Neural crest cell (in vitro differentiated cells): ENCODE results near the gene RDH11. TPM values are rescaled to one million over a fixed set of nuclear protein-coding genes. Genes with fewer than 3 reads are reported as not detected.

Source experiments
- DNase-seq: peaks from one replicate; pipeline ENCODE4 v3.0.0; 2021; ENCODE audit warnings: low read depth, mixed read lengths, low spot score
- H3K27ac Mint-ChIP-seq: one replicate; pipeline ENCODE4 v1.8.0; 2021; ENCODE audit warnings: mild to moderate bottlenecking, mixed read lengths; ENCODE audit not compliant: unreplicated experiment
- H3K27me3 Mint-ChIP-seq: 2 replicates; pipeline ENCODE4 v1.8.0; 2021; ENCODE audit warnings: low read depth, mild to moderate bottlenecking, mixed read lengths
- H3K36me3 Mint-ChIP-seq: 2 replicates; pipeline ENCODE4 v1.8.0; 2021; ENCODE audit warnings: low read depth, mild to moderate bottlenecking, mixed read lengths
- H3K4me1 Mint-ChIP-seq: 2 replicates; pipeline ENCODE4 v1.8.0; 2021; ENCODE audit warnings: mixed read lengths
- H3K4me3 Mint-ChIP-seq: one replicate; pipeline ENCODE4 v1.8.0; 2021; ENCODE audit warnings: mild to moderate bottlenecking, mixed read lengths
- H3K9me3 Mint-ChIP-seq: 2 replicates; pipeline ENCODE4 v1.8.0; 2021; ENCODE audit warnings: mixed read lengths
- CTCF ChIP-seq: fragments of 200-600 bp; sonication (generic); conservative IDR thresholded peaks from 2 replicates; pipeline ENCODE4 v1.5.0; 2021; ENCODE audit warnings: antibody characterized with exemption, mild to moderate bottlenecking
- total RNA-seq: library from RNA; stranded (reverse); gene quantifications from 2 replicates; pipeline ENCODE4 v1.2.1, GENCODE V29; 2021

Gene RDH11
- total RNA-seq, 1 donor from 2014 or later, result 79.9 TPM

- no peak for DNase-seq
- Mint-ChIP-seq H3K27me3 (no peaks in the 10 kb centered on the region), H3K4me1 (no peaks in the 10 kb centered on the region), H3K27ac (no peak overlapping the region), H3K9me3 (no peaks in the 10 kb centered on the region), H3K36me3 (peaks cover 7% of the 10 kb centered on the region), H3K4me3 (no peak overlapping the region)
- TF ChIP-seq CTCF, result no peak
Observed at GRCh38 chr14:67641902-67642749, 53.4 kb downstream of the RDH11 start.

DNA sequence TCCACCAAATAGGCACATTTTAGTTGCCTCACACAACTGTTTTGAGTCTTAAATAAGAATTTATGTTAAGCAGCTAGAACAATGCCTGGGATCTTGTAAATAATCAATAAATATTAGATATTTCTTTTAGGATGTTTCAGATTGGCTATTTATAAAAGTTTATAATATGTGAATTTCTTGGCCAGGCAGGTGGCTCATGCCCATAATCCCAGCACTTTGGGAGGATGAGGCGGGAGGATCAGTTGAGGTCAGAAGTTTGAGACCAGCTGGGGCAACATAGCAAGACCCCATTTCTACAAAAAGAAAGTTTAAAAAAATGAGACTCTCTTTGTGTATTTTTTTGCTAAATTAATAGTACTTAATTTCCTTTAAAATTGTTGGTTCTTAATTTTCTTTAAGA lies 54.1 kb downstream of the RDH11 start:
- Mint-ChIP-seq H3K27ac (no peak overlapping the region), H3K9me3 (no peaks in the 10 kb centered on the region), H3K36me3 (peaks cover 3% of the 10 kb centered on the region), H3K4me3 (no peak overlapping the region), H3K27me3 (no peaks in the 10 kb centered on the region), H3K4me1 (no peaks in the 10 kb centered on the region)
- no peak for TF ChIP-seq CTCF
- DNase-seq, result no peak

DNA sequence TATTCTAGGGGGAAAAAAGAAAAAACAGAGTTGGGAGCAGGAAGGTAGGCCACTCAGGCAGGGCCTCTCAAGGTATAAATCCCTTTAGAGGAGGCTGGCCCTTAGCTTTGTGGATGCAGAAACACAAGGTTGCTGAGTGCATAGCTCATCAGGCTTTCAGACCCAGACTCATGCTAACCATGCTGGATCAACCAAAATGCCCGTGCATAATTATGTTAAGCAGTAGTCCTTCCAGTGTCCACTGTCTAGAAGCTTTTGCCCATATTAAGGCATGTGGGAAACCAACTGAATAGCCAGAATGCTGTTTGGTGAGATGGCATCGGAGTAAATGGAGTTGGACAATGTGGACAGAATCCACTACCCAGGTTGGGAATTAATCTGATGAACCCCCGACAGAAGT lies 56.9 kb downstream of the RDH11 start:
- no peaks in the 10 kb centered on the region for H3K27me3 Mint-ChIP-seq
- H3K27ac Mint-ChIP-seq, result no peak overlapping the region
- no peaks in the 10 kb centered on the region for H3K4me1 Mint-ChIP-seq
- no peak overlapping the region for H3K4me3 Mint-ChIP-seq
- H3K9me3 Mint-ChIP-seq, result no peaks in the 10 kb centered on the region
- DNase-seq, result no peak
- no peak for TF ChIP-seq CTCF
- no peaks in the 10 kb centered on the region for H3K36me3 Mint-ChIP-seq

GRCh38 chr14:67636361-67636919 lies 59.1 kb downstream of the RDH11 start:
- no peak overlapping the region for H3K4me3 Mint-ChIP-seq
- H3K27ac Mint-ChIP-seq, result peak overlapping the region; percentile 19
- no peaks in the 10 kb centered on the region for H3K9me3 Mint-ChIP-seq
- no peak for DNase-seq
- no peaks in the 10 kb centered on the region for H3K27me3 Mint-ChIP-seq
- no peak for TF ChIP-seq CTCF
- no peaks in the 10 kb centered on the region for H3K4me1 Mint-ChIP-seq
- peaks cover 5% of the 10 kb centered on the region for H3K36me3 Mint-ChIP-seq

GRCh38 chr14:67633451-67634147 lies 62.0 kb downstream of the RDH11 start:
- no peak for DNase-seq
- Mint-ChIP-seq H3K27ac (peak overlapping the region; percentile 20), H3K9me3 (no peaks in the 10 kb centered on the region), H3K27me3 (no peaks in the 10 kb centered on the region), H3K36me3 (peaks cover 9% of the 10 kb centered on the region), H3K4me1 (no peaks in the 10 kb centered on the region), H3K4me3 (no peak overlapping the region)
- TF ChIP-seq CTCF, result no peak
